ENCODE measurements around the gene ZMYND8. TPM values are rescaled to one million over a fixed set of nuclear protein-coding genes. Genes with fewer than 3 reads are reported as not detected.
"Not testable (repeated sequence)": the region's sequence is repeated elsewhere in the genome, so short reads cannot be mapped to it uniquely, and the experiment has no call there.

The ZMYND8 gene
- polyA plus RNA-seq, 3 donors = 39.6 to 42.8 (median 41.2) TPM

DNA sequence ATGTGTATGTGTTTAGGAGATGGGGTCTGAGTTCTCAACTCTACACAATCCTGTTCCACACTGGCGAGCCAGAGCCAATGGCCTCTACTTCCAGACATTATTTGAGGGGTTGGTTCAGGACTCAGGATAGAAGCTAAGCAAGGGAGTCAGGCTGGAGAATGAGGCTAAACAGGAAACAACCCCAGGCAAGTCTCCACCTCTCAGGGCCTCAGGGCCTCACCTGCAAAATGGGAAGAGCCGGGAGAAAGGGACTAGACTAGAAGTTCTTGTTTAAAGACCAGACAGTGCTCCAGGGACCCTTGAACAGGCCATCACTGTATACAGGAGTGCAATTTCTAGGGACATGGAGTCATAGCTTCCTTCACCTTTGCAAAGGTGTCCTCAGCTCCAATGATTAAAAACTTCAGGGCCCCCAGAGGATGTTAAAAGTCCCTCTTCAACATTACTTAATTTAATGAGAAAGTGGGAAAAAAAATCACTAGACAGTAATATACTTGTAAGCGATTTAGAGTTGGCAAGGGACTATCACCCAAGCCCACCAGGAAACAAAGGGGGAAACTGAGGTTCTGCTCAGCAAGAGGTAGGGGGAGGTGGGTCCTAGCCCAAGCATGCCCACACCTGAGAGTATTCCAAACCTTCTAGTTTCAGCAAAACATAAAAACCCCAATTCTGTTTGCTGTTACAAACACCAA is 41.7 kb downstream of the ZMYND8 start:
- no peak for DNase-seq (ENCODE audit: low read depth in 3 of 3, low spot score in 2 of 3)

GRCh38 chr20:47311967-47312681 is 44.4 kb downstream of the ZMYND8 start:
- DNase-seq (ENCODE audit: low read depth in 3 of 3, low spot score in 2 of 3) = no peak

GRCh38 chr20:47311211-47311610 is 45.3 kb downstream of the ZMYND8 start:
- DNase-seq (ENCODE audit: low read depth in 3 of 3, low spot score in 2 of 3) = no peak

DNA sequence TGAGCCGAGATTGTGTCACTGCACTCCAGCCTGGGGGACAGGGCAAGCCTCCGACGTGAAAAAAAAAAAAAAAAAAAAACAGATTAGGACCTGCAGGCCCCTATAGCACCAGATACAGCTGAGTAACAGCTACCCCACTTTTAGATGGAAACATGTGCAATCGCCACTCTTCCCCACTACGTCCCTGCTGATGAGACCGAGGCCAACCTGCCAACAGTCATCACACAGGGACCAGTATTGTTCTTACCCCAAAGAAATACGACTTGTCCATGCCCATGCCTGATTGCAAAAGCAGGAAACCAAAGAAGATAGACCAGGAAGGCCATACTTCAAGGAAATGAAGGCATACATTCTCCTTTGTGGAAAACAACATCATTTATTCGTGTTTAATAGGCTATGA is 45.8 kb downstream of the ZMYND8 start:
- no peak for DNase-seq (ENCODE audit: low read depth in 3 of 3, low spot score in 2 of 3)

DNA sequence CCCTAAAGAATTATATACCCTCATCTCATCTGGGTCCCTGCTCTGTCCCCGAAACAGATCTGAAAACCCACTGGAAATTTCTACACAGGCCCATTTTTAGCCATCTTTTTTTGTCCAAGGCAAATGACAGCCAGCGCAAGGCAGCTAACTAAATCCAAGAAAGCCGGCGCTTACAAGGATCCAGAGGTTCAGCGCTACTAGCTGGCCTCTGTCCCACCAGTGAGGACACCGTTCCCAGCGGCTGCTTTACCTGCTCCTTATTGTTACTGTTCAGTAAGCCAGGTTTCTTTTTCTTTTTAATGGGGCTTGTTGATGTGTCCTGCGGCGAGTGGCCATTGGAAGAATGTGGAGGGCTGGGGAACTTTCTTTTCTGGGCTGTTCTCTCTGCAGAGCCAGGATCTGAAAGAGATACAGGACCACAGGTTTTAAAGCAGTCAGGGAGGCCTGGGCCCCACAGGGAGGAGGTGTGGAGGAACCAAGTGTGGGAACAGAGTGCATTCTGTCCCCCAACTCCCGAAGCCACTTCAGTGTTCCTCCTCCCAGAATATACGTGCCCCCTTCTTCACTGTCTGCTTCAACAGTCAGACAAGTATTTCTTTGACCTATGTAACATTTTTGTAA is 46.6 kb downstream of the ZMYND8 start:
- no peak for DNase-seq (ENCODE audit: low read depth in 3 of 3, low spot score in 2 of 3)

- DNase-seq (ENCODE audit: low read depth in 3 of 3, low spot score in 2 of 3) = no peak
Observed at GRCh38 chr20:47309394-47309793, 47.1 kb downstream of the ZMYND8 start.

DNA sequence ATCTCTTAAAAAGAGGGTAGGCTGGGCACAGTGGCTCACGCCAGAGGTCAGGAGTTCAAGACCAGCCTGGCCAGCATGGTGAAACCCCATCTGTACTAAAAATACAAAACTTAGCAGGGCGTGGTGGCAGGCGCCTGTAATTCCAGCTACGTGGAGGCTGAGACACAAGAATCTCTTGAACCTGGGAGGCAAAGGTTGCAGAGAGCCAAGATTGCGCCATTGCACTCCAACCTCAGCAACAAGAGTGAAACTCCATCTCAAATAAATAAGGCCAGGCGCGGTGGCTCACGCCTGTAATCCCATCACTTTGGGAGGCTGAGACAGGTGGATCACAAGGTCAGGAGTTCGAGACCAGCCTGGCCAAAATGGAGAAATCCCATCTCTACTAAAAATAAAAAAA is 48.9 kb downstream of the ZMYND8 start:
- DNase-seq (ENCODE audit: low read depth in 3 of 3, low spot score in 2 of 3) = not testable (repeated sequence)

- DNase-seq (ENCODE audit: low read depth in 3 of 3, low spot score in 2 of 3) = no peak
Observed at GRCh38 chr20:47306755-47307370, 49.6 kb downstream of the ZMYND8 start.

- DNase-seq (ENCODE audit: low read depth in 3 of 3, low spot score in 2 of 3) = no peak
Observed at GRCh38 chr20:47306095-47306494, 50.4 kb downstream of the ZMYND8 start.

- DNase-seq (ENCODE audit: low read depth in 3 of 3, low spot score in 2 of 3) = no peak
Observed at GRCh38 chr20:47305667-47306066, 50.8 kb downstream of the ZMYND8 start.

GRCh38 chr20:47304287-47304686 is 52.2 kb downstream of the ZMYND8 start:
- no peak for DNase-seq (ENCODE audit: low read depth in 3 of 3, low spot score in 2 of 3)

DNA sequence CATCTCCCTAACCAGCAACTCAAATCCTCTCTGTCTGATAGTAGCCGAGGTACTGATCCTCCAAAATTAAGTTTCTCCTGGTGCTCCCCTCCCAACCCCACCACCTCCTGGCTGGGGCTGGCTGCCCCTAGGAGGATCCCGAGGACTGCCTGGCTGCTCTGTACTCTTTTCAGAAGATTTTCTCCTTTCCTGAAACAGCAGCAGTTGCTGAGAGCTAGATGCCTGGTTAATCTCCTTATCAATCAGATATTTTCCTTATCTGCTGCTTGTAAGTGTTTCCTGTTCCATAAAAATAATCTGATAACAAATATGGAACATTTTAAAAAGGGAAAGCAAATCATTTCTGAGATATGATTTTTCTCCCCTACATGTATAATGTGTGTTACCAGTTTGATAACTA is 52.8 kb downstream of the ZMYND8 start:
- no peak for DNase-seq (ENCODE audit: low read depth in 3 of 3, low spot score in 2 of 3)

DNA sequence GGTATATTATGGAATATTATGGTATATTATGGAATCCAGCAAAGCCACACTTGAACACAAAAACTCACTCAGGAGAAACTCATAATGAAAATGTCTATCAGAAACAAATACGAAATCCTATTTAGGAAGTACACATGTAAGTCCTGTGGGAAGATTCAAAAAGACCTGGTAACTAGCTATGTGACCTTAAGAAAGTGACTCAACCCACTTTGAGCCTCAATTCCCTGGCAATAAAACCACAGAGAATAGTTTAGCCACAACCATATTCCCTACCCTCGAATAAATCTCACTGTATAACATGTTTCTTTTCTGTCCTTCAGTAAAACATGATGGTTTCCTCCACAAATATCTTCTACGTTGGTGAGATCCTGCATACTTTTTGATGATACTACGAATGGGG is 56.4 kb downstream of the ZMYND8 start:
- DNase-seq (ENCODE audit: low read depth in 3 of 3, low spot score in 2 of 3) = no peak

GRCh38 chr20:47298624-47299023 is 57.9 kb downstream of the ZMYND8 start:
- no peak for DNase-seq (ENCODE audit: low read depth in 3 of 3, low spot score in 2 of 3)

DNA sequence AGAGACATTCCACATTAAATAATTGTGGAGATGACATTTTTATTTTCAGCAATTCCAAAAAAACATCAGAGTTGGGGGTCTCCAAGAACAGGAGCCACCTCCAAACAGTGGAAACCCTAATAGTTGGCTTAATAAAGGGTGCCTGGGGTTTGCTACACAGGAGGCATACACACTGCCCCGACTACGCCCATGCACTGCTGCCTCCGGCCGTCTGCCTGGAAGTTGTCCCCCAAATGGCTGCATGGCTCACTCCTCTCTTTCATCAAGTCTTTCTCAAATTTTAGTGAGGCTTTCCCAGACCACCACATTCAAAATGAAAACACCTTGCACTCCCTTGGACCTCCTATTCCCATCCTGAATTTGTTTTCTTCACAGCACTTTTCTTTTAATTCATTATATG is 58.8 kb downstream of the ZMYND8 start:
- no peak for DNase-seq (ENCODE audit: low read depth in 3 of 3, low spot score in 2 of 3)

- no peak for DNase-seq (ENCODE audit: low read depth in 3 of 3, low spot score in 2 of 3)
Observed at GRCh38 chr20:47296950-47297349, 59.5 kb downstream of the ZMYND8 start.

DNA sequence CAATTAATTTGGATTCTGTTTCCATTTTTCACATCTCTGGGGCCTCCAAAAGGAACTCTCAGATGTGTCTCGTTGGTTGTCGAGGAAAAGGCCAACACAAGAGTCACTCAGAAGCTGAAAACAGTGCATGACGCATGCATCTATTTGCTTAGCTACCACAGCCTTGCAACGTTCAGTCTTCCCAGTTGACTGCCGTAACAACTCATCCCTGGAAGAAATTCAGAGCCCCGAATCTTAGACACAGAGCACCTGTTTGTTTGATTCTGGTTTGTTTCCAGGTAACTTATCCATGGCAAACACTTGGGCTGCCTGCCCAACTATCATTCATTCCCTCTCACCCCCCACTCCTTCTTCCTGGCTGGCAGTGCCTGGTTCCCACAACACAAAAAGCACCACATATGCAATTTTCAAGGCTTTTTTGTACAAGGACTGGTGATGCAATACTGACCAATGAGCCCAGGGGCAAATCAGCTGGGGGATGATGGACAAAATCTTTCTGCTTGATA is 60.5 kb downstream of the ZMYND8 start:
- DNase-seq (ENCODE audit: low read depth in 3 of 3, low spot score in 2 of 3) = no peak

DNA sequence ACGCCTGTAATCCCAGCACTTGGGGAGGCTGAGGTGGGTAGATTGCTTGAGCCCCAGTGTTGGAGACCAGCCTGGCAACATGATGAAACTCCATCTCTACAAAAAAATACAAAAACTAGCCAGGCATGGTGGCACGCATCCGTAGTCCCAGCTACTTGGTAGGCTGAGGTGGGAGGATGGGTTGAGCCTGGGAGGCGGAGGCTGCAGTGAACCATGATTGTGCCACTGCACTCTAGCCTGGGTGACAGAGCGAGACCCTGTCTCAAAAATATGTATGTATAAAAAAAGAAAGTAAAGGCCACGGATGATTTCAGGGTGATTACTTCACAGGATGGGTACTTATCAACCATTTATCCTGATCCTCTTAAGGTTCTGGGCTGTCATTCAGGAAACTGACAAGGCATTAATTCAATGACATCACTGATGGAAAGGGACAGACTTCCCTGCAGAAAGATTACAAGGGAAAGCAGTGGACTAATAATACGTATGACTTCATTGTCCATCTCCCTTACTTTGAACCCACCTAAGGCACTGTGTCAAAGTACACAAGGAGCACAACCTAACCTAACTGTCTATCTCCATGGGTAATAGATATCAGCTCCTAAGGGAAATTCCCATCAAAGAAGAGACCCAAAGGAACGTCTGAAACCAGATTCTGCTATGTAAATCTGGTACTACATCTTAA is 61.2 kb downstream of the ZMYND8 start:
- no peak for DNase-seq (ENCODE audit: low read depth in 3 of 3, low spot score in 2 of 3)

DNA sequence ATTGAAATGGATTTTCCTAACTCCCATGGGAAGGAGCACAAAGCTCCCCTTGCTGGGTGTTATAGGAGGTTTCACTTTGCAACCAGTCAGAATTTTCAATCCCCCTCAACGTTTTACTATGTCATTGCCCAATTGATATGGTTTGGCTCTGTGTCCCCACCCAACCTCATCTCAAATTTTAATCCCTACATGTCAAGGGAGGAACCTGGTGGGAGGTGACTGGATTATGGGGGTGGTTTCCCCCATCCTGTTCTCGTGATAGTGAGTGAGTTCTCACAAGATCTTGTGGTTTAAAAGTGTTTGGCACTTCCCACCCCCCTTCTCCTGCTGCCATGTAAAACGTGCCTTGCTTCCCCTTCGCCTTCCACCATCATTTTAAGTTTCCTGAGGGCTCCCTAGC is 62.9 kb downstream of the ZMYND8 start:
- no peak for DNase-seq (ENCODE audit: low read depth in 3 of 3, low spot score in 2 of 3)

- DNase-seq (ENCODE audit: low read depth in 3 of 3, low spot score in 2 of 3) = no peak
Observed at GRCh38 chr20:47292581-47292980, 63.9 kb downstream of the ZMYND8 start.

All from right renal cortex interstitium (tissue), 3 donors.